ENCODE measurements around the gene HNRNPLL. TPM values are rescaled to one million over a fixed set of nuclear protein-coding genes. Genes with fewer than 3 reads are reported as not detected.

The HNRNPLL gene
- total and polyA plus RNA-seq, 4 donors: 7.7 to 18.3 (median 13.1) TPM

DNA sequence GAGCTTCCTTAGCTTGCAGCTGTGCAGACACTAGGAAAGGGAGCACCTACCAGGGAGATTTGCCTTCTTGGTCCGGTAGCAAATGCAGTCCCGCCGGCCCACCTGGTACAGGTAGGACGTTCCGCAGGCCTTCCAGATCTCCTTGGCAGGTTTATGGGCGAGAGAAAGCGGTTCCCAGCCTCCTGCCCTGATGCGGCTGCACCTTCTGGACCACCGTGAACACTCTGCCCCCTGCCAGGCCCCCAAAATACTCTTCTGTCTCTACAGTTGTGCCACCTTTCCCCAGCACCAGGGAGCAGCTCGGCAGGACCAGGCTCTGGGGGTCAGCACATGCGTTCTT, 67.4 kb downstream of the HNRNPLL start (continued):
- TF ChIP-seq, protein P1, sequence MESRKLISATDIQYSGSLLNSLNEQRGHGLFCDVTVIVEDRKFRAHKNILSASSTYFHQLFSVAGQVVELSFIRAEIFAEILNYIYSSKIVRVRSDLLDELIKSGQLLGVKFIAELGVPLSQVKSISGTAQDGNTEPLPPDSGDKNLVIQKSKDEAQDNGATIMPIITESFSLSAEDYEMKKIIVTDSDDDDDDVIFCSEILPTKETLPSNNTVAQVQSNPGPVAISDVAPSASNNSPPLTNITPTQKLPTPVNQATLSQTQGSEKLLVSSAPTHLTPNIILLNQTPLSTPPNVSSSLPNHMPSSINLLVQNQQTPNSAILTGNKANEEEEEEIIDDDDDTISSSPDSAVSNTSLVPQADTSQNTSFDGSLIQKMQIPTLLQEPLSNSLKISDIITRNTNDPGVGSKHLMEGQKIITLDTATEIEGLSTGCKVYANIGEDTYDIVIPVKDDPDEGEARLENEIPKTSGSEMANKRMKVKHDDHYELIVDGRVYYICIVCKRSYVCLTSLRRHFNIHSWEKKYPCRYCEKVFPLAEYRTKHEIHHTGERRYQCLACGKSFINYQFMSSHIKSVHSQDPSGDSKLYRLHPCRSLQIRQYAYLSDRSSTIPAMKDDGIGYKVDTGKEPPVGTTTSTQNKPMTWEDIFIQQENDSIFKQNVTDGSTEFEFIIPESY (IDR thresholded peaks at IDR 0.05): no peak
- TF ChIP-seq, protein P2, sequence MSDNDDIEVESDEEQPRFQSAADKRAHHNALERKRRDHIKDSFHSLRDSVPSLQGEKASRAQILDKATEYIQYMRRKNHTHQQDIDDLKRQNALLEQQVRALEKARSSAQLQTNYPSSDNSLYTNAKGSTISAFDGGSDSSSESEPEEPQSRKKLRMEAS (IDR thresholded peaks at IDR 0.05): no peak

DNA sequence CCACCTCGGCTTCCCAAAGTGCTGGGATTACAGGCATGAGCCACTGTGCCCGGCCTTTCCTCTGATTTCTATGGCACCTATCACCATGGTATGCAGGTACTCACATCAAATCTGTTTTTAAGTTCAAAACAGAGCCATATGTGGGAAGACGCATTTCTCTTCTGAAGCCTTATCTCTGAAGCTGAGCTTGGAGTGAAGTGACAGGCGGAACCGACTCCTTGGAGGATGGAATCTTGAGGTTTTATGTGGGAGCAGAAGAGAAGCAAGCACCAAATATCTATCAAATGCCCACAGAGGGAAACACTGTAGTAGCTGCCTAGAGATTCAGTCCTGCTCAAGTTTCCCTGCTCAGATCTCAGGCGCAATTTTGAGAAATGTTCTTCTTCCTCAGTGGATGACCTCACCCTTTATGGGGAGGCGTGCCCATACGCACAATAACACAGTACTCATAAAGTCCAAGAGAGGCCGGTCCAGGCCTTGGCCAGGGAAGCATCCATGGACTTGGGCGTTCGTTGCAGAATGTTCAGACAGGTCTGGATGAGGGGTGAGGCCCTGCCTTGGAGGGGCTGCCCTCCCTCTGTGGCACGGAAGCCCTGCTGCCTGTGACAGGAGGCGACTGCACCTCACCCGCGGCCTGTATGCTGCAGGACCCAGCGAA, 67.9 kb downstream of the HNRNPLL start:
- H3K36me3 ChIP-seq (ENCODE audit: control insufficient read depth in 4 of 4, insufficient read depth in 3 of 4, low read depth in 1 of 4, low read length in 3 of 4): no peaks in the 10 kb centered on the region
- H3K4me1 ChIP-seq (ENCODE audit: control insufficient read depth in 4 of 4, insufficient read depth in 4 of 4, low read length in 3 of 4): peaks cover 0 to 5% (median 1%) of the 10 kb centered on the region in 4 donors
- no peak overlapping the region for H3K9ac ChIP-seq (ENCODE audit: low read depth in 1 of 2, low read length in 2 of 2)
- no peak overlapping the region for H3K27ac ChIP-seq (ENCODE audit: low read depth in 1 of 2, low read length in 2 of 2)
- no peaks in the 10 kb centered on the region for H3K9me3 ChIP-seq (ENCODE audit: control insufficient read depth in 4 of 4, low read length in 3 of 4)
- H3K27me3 ChIP-seq (ENCODE audit: control insufficient read depth in 4 of 4, insufficient read depth in 4 of 4, low read length in 3 of 4): no peaks in the 10 kb centered on the region
- 90% methylated on average over 16 of the region's 16 CpGs for WGBS
- TF ChIP-seq FOXA1 (IDR thresholded peaks at IDR 0.05) (no peak), SP1 (IDR thresholded peaks at IDR 0.05) (no peak)
- TF ChIP-seq, protein P2 (IDR thresholded peaks at IDR 0.05): no peak
- H3K4me3 ChIP-seq (ENCODE audit: low read depth in 1 of 3, low read length in 3 of 3): no peak overlapping the region
- no peak for DNase-seq (ENCODE audit: low spot score)

DNA sequence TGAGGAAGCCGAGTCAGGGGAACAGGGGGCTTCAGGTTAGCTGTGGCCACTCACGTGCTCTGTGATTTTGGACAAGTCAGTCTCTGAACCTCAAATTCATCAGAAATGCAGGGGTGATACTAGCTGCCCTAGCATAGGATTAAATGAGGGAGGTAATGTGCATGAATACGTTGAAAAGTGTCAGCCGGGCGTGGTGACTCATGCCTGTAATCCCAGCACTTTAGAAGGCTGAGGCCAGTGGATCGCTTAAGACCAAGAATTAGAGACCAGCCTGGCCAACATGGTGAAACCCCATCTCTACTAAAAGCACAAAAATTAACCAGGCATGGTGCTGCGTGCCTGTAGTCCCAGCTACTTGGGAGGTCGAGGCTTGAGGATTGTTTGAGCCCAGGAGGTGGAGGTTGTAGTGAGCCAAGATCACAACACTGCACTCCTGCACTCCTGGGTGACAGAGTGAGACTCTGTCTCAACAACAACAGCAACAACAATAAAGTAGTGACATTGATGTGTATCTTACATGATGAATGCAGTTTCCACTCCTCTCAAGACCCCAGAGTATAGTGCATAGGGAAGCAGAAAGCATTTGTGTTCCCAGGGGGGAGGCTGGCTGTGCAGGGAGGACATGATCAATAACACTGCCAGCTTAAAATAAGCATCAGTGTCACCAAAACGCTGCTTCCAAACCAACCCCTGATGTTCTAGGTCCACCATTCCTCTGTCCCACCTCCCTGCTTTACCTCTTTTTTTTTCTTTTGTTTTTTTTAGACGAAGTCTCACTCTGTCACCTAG, 68.8 kb downstream of the HNRNPLL start:
- WGBS: 89% methylated on average over 10 of the region's 10 CpGs
- TF ChIP-seq, protein P3, sequence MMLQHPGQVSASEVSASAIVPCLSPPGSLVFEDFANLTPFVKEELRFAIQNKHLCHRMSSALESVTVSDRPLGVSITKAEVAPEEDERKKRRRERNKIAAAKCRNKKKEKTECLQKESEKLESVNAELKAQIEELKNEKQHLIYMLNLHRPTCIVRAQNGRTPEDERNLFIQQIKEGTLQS (IDR thresholded peaks at IDR 0.05): no peak
- TF ChIP-seq EGR1 (IDR thresholded peaks at IDR 0.05; ENCODE audit: low read depth in 2 of 2) (no peak), YY1 (IDR thresholded peaks at IDR 0.05) (no peak), HNF4G (IDR thresholded peaks at IDR 0.05) (no peak), RAD21 (IDR thresholded peaks at IDR 0.05) (no peak), FOXA2 (IDR thresholded peaks at IDR 0.05) (no peak), NR2F2 (IDR thresholded peaks at IDR 0.05) (no peak), RXRA (IDR thresholded peaks at IDR 0.05) (no peak), HNF4A (conservative IDR thresholded peaks at IDR 0.05) (no peak), FOXA1 (IDR thresholded peaks at IDR 0.05) (no peak), SP1 (IDR thresholded peaks at IDR 0.05) (no peak), GABPA (IDR thresholded peaks at IDR 0.05 in 1 of 2, conservative IDR thresholded peaks at IDR 0.05 in 1 of 2) (no peak)
- TF ChIP-seq, protein P1 (IDR thresholded peaks at IDR 0.05): no peak
- TF ChIP-seq, protein P4, sequence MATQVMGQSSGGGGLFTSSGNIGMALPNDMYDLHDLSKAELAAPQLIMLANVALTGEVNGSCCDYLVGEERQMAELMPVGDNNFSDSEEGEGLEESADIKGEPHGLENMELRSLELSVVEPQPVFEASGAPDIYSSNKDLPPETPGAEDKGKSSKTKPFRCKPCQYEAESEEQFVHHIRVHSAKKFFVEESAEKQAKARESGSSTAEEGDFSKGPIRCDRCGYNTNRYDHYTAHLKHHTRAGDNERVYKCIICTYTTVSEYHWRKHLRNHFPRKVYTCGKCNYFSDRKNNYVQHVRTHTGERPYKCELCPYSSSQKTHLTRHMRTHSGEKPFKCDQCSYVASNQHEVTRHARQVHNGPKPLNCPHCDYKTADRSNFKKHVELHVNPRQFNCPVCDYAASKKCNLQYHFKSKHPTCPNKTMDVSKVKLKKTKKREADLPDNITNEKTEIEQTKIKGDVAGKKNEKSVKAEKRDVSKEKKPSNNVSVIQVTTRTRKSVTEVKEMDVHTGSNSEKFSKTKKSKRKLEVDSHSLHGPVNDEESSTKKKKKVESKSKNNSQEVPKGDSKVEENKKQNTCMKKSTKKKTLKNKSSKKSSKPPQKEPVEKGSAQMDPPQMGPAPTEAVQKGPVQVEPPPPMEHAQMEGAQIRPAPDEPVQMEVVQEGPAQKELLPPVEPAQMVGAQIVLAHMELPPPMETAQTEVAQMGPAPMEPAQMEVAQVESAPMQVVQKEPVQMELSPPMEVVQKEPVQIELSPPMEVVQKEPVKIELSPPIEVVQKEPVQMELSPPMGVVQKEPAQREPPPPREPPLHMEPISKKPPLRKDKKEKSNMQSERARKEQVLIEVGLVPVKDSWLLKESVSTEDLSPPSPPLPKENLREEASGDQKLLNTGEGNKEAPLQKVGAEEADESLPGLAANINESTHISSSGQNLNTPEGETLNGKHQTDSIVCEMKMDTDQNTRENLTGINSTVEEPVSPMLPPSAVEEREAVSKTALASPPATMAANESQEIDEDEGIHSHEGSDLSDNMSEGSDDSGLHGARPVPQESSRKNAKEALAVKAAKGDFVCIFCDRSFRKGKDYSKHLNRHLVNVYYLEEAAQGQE (IDR thresholded peaks at IDR 0.05): no peak
- TF ChIP-seq, protein P2 (IDR thresholded peaks at IDR 0.05): no peak
- TF ChIP-seq, protein P5, sequence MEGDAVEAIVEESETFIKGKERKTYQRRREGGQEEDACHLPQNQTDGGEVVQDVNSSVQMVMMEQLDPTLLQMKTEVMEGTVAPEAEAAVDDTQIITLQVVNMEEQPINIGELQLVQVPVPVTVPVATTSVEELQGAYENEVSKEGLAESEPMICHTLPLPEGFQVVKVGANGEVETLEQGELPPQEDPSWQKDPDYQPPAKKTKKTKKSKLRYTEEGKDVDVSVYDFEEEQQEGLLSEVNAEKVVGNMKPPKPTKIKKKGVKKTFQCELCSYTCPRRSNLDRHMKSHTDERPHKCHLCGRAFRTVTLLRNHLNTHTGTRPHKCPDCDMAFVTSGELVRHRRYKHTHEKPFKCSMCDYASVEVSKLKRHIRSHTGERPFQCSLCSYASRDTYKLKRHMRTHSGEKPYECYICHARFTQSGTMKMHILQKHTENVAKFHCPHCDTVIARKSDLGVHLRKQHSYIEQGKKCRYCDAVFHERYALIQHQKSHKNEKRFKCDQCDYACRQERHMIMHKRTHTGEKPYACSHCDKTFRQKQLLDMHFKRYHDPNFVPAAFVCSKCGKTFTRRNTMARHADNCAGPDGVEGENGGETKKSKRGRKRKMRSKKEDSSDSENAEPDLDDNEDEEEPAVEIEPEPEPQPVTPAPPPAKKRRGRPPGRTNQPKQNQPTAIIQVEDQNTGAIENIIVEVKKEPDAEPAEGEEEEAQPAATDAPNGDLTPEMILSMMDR (IDR thresholded peaks at IDR 0.05; ENCODE audit: low read depth, low read length, missing input control): no peak

More for the DNA sequence above, 68.8 kb downstream of the HNRNPLL start:
- Histone ChIP-seq H3K4me1 (ENCODE audit: control insufficient read depth in 4 of 4, insufficient read depth in 4 of 4, low read length in 3 of 4) (peaks cover 0 to 5% (median 1%) of the 10 kb centered on the region in 4 donors), H3K4me3 (ENCODE audit: low read depth in 1 of 3, low read length in 3 of 3) (no peak overlapping the region), H3K27ac (ENCODE audit: low read depth in 1 of 2, low read length in 2 of 2) (no peak overlapping the region), H3K9me3 (ENCODE audit: control insufficient read depth in 4 of 4, low read length in 3 of 4) (no peaks in the 10 kb centered on the region), H3K27me3 (ENCODE audit: control insufficient read depth in 4 of 4, insufficient read depth in 4 of 4, low read length in 3 of 4) (no peaks in the 10 kb centered on the region), H3K36me3 (ENCODE audit: control insufficient read depth in 4 of 4, insufficient read depth in 3 of 4, low read depth in 1 of 4, low read length in 3 of 4) (no peaks in the 10 kb centered on the region), H3K9ac (ENCODE audit: low read depth in 1 of 2, low read length in 2 of 2) (no peak overlapping the region)
- no peak for DNase-seq (ENCODE audit: low spot score)

All from liver (tissue), 9 donors.